Femur (tissue), 1 donor: ENCODE data around the gene GPR157.
"Not testable (repeated sequence)": the region's sequence is repeated elsewhere in the genome, so short reads cannot be mapped to it uniquely, and the experiment has no call there.

Source experiments
- DNase-seq: peaks from one replicate; pipeline ENCODE4 v3.0.0-alpha.2; 2017

Gene GPR157

GRCh38 chr1:9115351-9116205 lies 13.3 kb downstream of the GPR157 start:
- no peak for DNase-seq

GRCh38 chr1:9112961-9113880 lies 15.7 kb downstream of the GPR157 start:
- DNase-seq, result no peak

GRCh38 chr1:9111957-9112356 lies 16.9 kb downstream of the GPR157 start:
- DNase-seq, result no peak

GRCh38 chr1:9111357-9111691 lies 17.6 kb downstream of the GPR157 start:
- no peak for DNase-seq

- DNase-seq, result peak; percentile 91
Measured at GRCh38 chr1:9110669-9111356, 18.1 kb downstream of the GPR157 start.

- DNase-seq, result no peak
Measured at GRCh38 chr1:9108056-9108665, 20.7 kb downstream of the GPR157 start.

GRCh38 chr1:9107136-9107535 lies 21.8 kb downstream of the GPR157 start:
- DNase-seq, result no peak

GRCh38 chr1:9106286-9106685 lies 22.6 kb downstream of the GPR157 start:
- no peak for DNase-seq

GRCh38 chr1:9105336-9105867 lies 23.5 kb downstream of the GPR157 start:
- no peak for DNase-seq

- DNase-seq, result peak; percentile 50
Measured at GRCh38 chr1:9101510-9102146, 27.3 kb downstream of the GPR157 start.

- DNase-seq, result no peak
Measured at GRCh38 chr1:9100471-9101043, 28.3 kb downstream of the GPR157 start.

GRCh38 chr1:9099555-9099954 lies 29.3 kb downstream of the GPR157 start:
- DNase-seq, result no peak

GRCh38 chr1:9097947-9098705 lies 30.8 kb downstream of the GPR157 start:
- no peak for DNase-seq

- DNase-seq, result no peak
Measured at GRCh38 chr1:9095818-9096217, 33.1 kb downstream of the GPR157 start.

GRCh38 chr1:9093996-9094595 lies 34.8 kb downstream of the GPR157 start:
- not testable (repeated sequence) for DNase-seq

GRCh38 chr1:9093581-9093980 lies 35.3 kb downstream of the GPR157 start:
- DNase-seq, result no peak

- DNase-seq, result no peak
Measured at GRCh38 chr1:9093091-9093490, 35.8 kb downstream of the GPR157 start.

- no peak for DNase-seq
Measured at GRCh38 chr1:9088807-9089206, 40.1 kb downstream of the GPR157 start.

GRCh38 chr1:9087411-9088125 lies 41.3 kb downstream of the GPR157 start:
- no peak for DNase-seq

- DNase-seq, result no peak
Measured at GRCh38 chr1:9086796-9087195, 42.1 kb downstream of the GPR157 start.
